ENCODE data around the gene STIM2. TPM values are rescaled to one million over a fixed set of nuclear protein-coding genes. Genes with fewer than 3 reads are reported as not detected.

The STIM2 gene
- total and polyA plus RNA-seq, 10 of the 15 experiments (the other 5 are each of a cell fraction or from before 2014, with no cell fraction given) = 4.7 to 41.5 (median 16.9) TPM

DNA sequence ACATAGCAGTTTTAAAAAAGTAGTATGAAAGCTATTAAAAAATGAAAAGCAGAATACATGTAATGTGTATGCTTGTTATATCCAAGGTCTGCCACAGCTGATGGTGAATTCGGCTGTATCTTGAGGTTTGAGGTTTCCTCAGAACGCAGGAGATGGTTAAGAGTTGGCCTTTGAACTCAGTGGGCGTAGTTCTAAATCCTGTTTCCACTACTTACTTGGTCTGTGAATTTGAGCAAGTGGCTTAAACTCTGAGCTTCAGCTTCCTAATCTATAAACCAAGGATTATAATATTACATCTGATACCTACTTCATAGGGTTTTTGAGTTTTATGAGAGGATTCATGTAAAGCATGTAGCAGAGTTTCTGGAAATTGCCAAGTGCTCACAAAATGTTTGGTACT is 125.2 kb downstream of the STIM2 start:
- Histone ChIP-seq H4K20me1 (ENCODE audit: control insufficient read depth, insufficient read depth) (no peaks in the 10 kb centered on the region), H3K79me2 (ENCODE audit: control insufficient read depth, insufficient read depth, low read length) (no peaks in the 10 kb centered on the region), H3K4me1 (ENCODE audit: control insufficient read depth, insufficient read depth, low read length) (peaks cover 14% of the 10 kb centered on the region), H3K36me3 (ENCODE audit: control insufficient read depth in 2 of 2, insufficient read depth in 2 of 2, low read length in 1 of 2) (peaks cover 0 to 2% of the 10 kb centered on the region in 2 experiments; a peak in 1 of 4 replicates), H3K9ac (ENCODE audit: control insufficient read depth, insufficient read depth, low read length) (no peak overlapping the region), H3K4me3 (no peak overlapping the region), H3K4me2 (ENCODE audit: control insufficient read depth, insufficient read depth) (peak overlapping the region; percentile 21), H2AFZ (ENCODE audit: control insufficient read depth, low read depth, low read length) (no peak overlapping the region), H3K9me3 (replicated peaks; ENCODE audit: control insufficient read depth, insufficient read depth, low read length) (no peaks in the 10 kb centered on the region; the same call in 1 of the 3 replicates), H3K27me3 (replicated peaks in 1 of 2; ENCODE audit: control insufficient read depth in 2 of 2, insufficient read depth in 2 of 2, low read length in 1 of 2) (no peaks in the 10 kb centered on the region), H3K27ac (ENCODE audit: control insufficient read depth, insufficient read depth) (no peak overlapping the region)
- ChIA-PET SMC1A (ENCODE audit: uncharacterized antibody, unreplicated experiment) (interaction anchor here (0.6 to 6.4 kb wide), 15 partner anchors 7 to 1620 kb away, joined by 3 to 50 read pairs (median 4); partner anchors contain the start of gene STIM2), RAD21 (ENCODE audit: unreplicated experiment) (interaction anchor here (0.5 to 6.1 kb wide), 10 partner anchors 11 to 132 kb away, joined by 3 to 25 read pairs (median 4); partner anchors contain the start of gene STIM2), POLR2A (interaction anchor here (0.9 to 2.0 kb wide), 5 partner anchors 8 to 103 kb away, joined by 3 to 6 read pairs (median 4); no protein-coding TSS in a partner anchor), CTCF (interaction anchor here (1.1 to 3.7 kb wide), 2 partner anchors 8 to 123 kb away, joined by 5 to 13 read pairs; no protein-coding TSS in a partner anchor)
- ATAC-seq = peak; percentile 96
- BruUV-seq (replicated peaks) = no TSS peak
- FAIRE-seq = no peak
- in situ Hi-C loops (cut with MboI) = no loop called here
- WGBS (ENCODE audit: insufficient coverage, insufficient replicate concordance, low lambda C conversion rate, missing lambda C conversion rate) = 16% methylated on average over 3 of the region's 3 CpGs
- DNase-seq (ENCODE audit: low read depth, low spot score) = peak; percentile 44
- intact Hi-C loops (cut with micrococcal nuclease; ENCODE audit: unreplicated experiment) = no loop called here
- TF ChIP-seq CBX5 (IDR thresholded peaks at IDR 0.05; ENCODE audit: low read depth) (0 out of 2 replicates have a peak, but pooled peaks have one; percentile 33), SMC3 (IDR thresholded peaks at IDR 0.05; ENCODE audit: borderline replicate concordance, low read length) (no peak), ESRRA (IDR thresholded peaks at IDR 0.05; ENCODE audit: low read length) (no peak), HDAC6 (IDR thresholded peaks at IDR 0.05; ENCODE audit: unreplicated experiment) (no peak), NFYA (IDR thresholded peaks at IDR 0.05; ENCODE audit: borderline replicate concordance, low read depth, low read length) (no peak), CEBPB (IDR thresholded peaks at IDR 0.05; ENCODE audit: borderline replicate concordance in 1 of 2, low read depth in 2 of 2, low read length in 2 of 2) (no peak), CHD2 (IDR thresholded peaks at IDR 0.05; ENCODE audit: borderline replicate concordance, low read depth, low read length) (no peak), IKZF1 (conservative IDR thresholded peaks at IDR 0.05) (peak; percentile 84), SIX5 (IDR thresholded peaks at IDR 0.05; ENCODE audit: low read depth, low read length, severe bottlenecking) (no peak), NR2F1 (conservative IDR thresholded peaks at IDR 0.05) (peak; percentile 96), TCF12 (IDR thresholded peaks at IDR 0.05; ENCODE audit: low read depth, low read length) (0 out of 2 replicates have a peak, but pooled peaks have one; percentile 19)
- TF ChIP-seq, protein P1, sequence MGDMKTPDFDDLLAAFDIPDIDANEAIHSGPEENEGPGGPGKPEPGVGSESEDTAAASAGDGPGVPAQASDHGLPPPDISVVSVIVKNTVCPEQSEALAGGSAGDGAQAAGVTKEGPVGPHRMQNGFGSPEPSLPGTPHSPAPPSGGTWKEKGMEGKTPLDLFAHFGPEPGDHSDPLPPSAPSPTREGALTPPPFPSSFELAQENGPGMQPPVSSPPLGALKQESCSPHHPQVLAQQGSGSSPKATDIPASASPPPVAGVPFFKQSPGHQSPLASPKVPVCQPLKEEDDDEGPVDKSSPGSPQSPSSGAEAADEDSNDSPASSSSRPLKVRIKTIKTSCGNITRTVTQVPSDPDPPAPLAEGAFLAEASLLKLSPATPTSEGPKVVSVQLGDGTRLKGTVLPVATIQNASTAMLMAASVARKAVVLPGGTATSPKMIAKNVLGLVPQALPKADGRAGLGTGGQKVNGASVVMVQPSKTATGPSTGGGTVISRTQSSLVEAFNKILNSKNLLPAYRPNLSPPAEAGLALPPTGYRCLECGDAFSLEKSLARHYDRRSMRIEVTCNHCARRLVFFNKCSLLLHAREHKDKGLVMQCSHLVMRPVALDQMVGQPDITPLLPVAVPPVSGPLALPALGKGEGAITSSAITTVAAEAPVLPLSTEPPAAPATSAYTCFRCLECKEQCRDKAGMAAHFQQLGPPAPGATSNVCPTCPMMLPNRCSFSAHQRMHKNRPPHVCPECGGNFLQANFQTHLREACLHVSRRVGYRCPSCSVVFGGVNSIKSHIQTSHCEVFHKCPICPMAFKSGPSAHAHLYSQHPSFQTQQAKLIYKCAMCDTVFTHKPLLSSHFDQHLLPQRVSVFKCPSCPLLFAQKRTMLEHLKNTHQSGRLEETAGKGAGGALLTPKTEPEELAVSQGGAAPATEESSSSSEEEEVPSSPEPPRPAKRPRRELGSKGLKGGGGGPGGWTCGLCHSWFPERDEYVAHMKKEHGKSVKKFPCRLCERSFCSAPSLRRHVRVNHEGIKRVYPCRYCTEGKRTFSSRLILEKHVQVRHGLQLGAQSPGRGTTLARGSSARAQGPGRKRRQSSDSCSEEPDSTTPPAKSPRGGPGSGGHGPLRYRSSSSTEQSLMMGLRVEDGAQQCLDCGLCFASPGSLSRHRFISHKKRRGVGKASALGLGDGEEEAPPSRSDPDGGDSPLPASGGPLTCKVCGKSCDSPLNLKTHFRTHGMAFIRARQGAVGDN (IDR thresholded peaks at IDR 0.05) = peak; percentile 63
- TF ChIP-seq, protein P2, sequence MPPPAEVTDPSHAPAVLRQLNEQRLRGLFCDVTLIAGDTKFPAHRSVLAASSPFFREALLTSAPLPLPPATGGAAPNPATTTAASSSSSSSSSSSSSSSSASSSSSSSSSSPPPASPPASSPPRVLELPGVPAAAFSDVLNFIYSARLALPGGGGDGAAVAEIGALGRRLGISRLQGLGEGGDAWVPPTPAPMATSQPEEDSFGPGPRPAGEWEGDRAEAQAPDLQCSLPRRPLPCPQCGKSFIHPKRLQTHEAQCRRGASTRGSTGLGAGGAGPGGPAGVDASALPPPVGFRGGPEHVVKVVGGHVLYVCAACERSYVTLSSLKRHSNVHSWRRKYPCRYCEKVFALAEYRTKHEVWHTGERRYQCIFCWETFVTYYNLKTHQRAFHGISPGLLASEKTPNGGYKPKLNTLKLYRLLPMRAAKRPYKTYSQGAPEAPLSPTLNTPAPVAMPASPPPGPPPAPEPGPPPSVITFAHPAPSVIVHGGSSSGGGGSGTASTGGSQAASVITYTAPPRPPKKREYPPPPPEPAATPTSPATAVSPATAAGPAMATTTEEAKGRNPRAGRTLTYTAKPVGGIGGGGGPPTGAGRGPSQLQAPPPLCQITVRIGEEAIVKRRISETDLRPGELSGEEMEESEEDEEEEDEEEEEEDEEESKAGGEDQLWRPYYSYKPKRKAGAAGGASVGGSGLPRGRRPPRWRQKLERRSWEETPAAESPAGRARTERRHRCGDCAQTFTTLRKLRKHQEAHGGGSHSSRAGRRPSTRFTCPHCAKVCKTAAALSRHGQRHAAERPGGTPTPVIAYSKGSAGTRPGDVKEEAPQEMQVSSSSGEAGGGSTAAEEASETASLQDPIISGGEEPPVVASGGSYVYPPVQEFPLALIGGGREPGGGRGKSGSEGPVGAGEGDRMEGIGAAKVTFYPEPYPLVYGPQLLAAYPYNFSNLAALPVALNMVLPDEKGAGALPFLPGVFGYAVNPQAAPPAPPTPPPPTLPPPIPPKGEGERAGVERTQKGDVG (CRISPR knock-in tag; IDR thresholded peaks at IDR 0.05) = no peak
- TF ChIP-seq, protein P3, sequence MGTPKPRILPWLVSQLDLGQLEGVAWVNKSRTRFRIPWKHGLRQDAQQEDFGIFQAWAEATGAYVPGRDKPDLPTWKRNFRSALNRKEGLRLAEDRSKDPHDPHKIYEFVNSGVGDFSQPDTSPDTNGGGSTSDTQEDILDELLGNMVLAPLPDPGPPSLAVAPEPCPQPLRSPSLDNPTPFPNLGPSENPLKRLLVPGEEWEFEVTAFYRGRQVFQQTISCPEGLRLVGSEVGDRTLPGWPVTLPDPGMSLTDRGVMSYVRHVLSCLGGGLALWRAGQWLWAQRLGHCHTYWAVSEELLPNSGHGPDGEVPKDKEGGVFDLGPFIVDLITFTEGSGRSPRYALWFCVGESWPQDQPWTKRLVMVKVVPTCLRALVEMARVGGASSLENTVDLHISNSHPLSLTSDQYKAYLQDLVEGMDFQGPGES (IDR thresholded peaks at IDR 0.05) = no peak

All from GM12878 (cell line).